HEK293 (cell line): Measurements from ENCODE around the gene CACNA2D1.

Experiments used
- CTCF ChIA-PET: fragments of 350-600 bp; formaldehyde crosslinking; extraction: SDS; loops from one replicate; lab custom pipeline; 2021; ENCODE audit warnings: antibody characterized with exemption; lab: Yijun Ruan, JAX
- POLR2A ChIA-PET: fragments of 300-600 bp; formaldehyde crosslinking; extraction: SDS; loops from one replicate; lab custom pipeline; 2020; ENCODE audit warnings: antibody characterized with exemption, inconsistent platforms; lab: Yijun Ruan, JAX
- H3K27ac ChIP-seq: fragments of 200-500 bp; sonication (Bioruptor generic); 2 replicates; pipeline ENCODE4 v1.5.1; 2014; ENCODE audit warnings: low read depth, low read length, control low read depth, inconsistent platforms; ENCODE audit errors: extremely low read depth
- H3K36me3 ChIP-seq, 2 experiments: fragments of 200-500 bp in 1 of 2; sonication (Bioruptor generic) in 1 of 2; 1 replicate in 1 of 2; 2 replicates in 1 of 2; pipeline ENCODE4 v1.5.1; 2014 to 2017; ENCODE audit warnings: inconsistent platforms in 2 of 2, low read length in 2 of 2; ENCODE audit not compliant: control insufficient read depth in 2 of 2, insufficient read depth in 1 of 2
- H3K4me1 ChIP-seq: fragments of 200-500 bp; sonication (Bioruptor generic); 2 replicates; pipeline ENCODE4 v1.5.1; 2014; ENCODE audit warnings: mild to moderate bottlenecking, low read length, inconsistent platforms; ENCODE audit not compliant: control insufficient read depth, insufficient read depth
- H3K4me3 ChIP-seq: 2 replicates; pipeline ENCODE4 v1.5.1; 2011; ENCODE audit warnings: low read depth, mild to moderate bottlenecking, control low read depth, low read length, moderate library complexity
- H3K9me3 ChIP-seq: fragments of 200-500 bp; sonication (Bioruptor generic); 2 replicates; pipeline ENCODE4 v1.5.1; 2014; ENCODE audit warnings: low read depth, low read length, inconsistent platforms; ENCODE audit not compliant: control insufficient read depth, insufficient read depth
- BCL11A ChIP-seq: fragments of 450-650 bp; formaldehyde crosslinking; IDR thresholded peaks from 2 replicates; pipeline ENCODE4 v1.5.1; 2016; ENCODE audit warnings: low read depth, missing biosample characterization, missing genetic modification characterization
- KLF16 ChIP-seq: fragments of 450-650 bp; formaldehyde crosslinking; IDR thresholded peaks from 2 replicates; pipeline ENCODE4 v1.5.1; 2017; ENCODE audit warnings: missing biosample characterization, missing genetic modification characterization
- REPIN1 ChIP-seq: fragments of 450-650 bp; formaldehyde crosslinking; IDR thresholded peaks from 2 replicates; pipeline ENCODE4 v1.5.1; 2017; ENCODE audit warnings: missing biosample characterization, missing genetic modification characterization, low read depth
- REST ChIP-seq: fragments of 450-650 bp; formaldehyde crosslinking; IDR thresholded peaks from 2 replicates; pipeline ENCODE4 v1.5.1; 2016; ENCODE audit warnings: missing biosample characterization, missing genetic modification characterization
- WT1 ChIP-seq: fragments of 450-650 bp; formaldehyde crosslinking; IDR thresholded peaks from 2 replicates; pipeline ENCODE4 v1.5.1; 2016; ENCODE audit warnings: missing biosample characterization, missing genetic modification characterization
- YY2 ChIP-seq: fragments of 450-650 bp; formaldehyde crosslinking; IDR thresholded peaks from 2 replicates; pipeline ENCODE4 v1.5.1; 2016; ENCODE audit warnings: missing biosample characterization, missing genetic modification characterization
- ZFP3 ChIP-seq: fragments of 450-650 bp; formaldehyde crosslinking; IDR thresholded peaks from 2 replicates; pipeline ENCODE4 v1.5.1; 2016; ENCODE audit warnings: low read depth, missing biosample characterization, missing genetic modification characterization
- ZNF112 ChIP-seq: fragments of 450-650 bp; formaldehyde crosslinking; IDR thresholded peaks from 2 replicates; pipeline ENCODE4 v1.5.0; 2017; ENCODE audit warnings: missing biosample characterization, missing genetic modification characterization
- ZNF148 ChIP-seq: fragments of 450-650 bp; formaldehyde crosslinking; IDR thresholded peaks from 2 replicates; pipeline ENCODE4 v1.5.0; 2017; ENCODE audit warnings: missing biosample characterization, missing genetic modification characterization, borderline replicate concordance
- ZNF292 ChIP-seq: fragments of 450-650 bp; formaldehyde crosslinking; IDR thresholded peaks from 2 replicates; pipeline ENCODE4 v1.5.1; 2016; ENCODE audit warnings: low read depth, missing biosample characterization, missing genetic modification characterization, borderline replicate concordance
- ZNF302 ChIP-seq: fragments of 450-650 bp; formaldehyde crosslinking; IDR thresholded peaks from 2 replicates; pipeline ENCODE4 v1.5.1; 2016; ENCODE audit warnings: missing biosample characterization, missing genetic modification characterization, low read depth
- ZNF391 ChIP-seq: fragments of 450-650 bp; formaldehyde crosslinking; IDR thresholded peaks from 2 replicates; pipeline ENCODE4 v1.5.1; 2016; ENCODE audit warnings: low read depth, missing biosample characterization, missing genetic modification characterization, borderline replicate concordance
- ZNF404 ChIP-seq: fragments of 450-650 bp; formaldehyde crosslinking; IDR thresholded peaks from 2 replicates; pipeline ENCODE4 v1.5.1; 2017; ENCODE audit warnings: missing biosample characterization, missing genetic modification characterization
- ZNF449 ChIP-seq: fragments of 450-650 bp; formaldehyde crosslinking; IDR thresholded peaks from 2 replicates; pipeline ENCODE4 v1.5.1; 2017; ENCODE audit warnings: missing biosample characterization, mild to moderate bottlenecking, missing genetic modification characterization, moderate library complexity
- ZNF558 ChIP-seq: fragments of 450-650 bp; formaldehyde crosslinking; IDR thresholded peaks from 2 replicates; pipeline ENCODE4 v1.5.1; 2016; ENCODE audit warnings: missing biosample characterization, missing genetic modification characterization
- ZNF580 ChIP-seq: fragments of 450-650 bp; formaldehyde crosslinking; IDR thresholded peaks from 2 replicates; pipeline ENCODE4 v1.5.1; 2016; ENCODE audit warnings: missing biosample characterization, missing genetic modification characterization
- ZNF626 ChIP-seq: fragments of 450-650 bp; sonication (Bioruptor Pico); formaldehyde crosslinking; IDR thresholded peaks from 2 replicates; pipeline ENCODE4 v1.5.1; 2018; ENCODE audit warnings: missing biosample characterization, missing genetic modification characterization, inconsistent platforms
- ZNF692 ChIP-seq: fragments of 450-650 bp; formaldehyde crosslinking; IDR thresholded peaks from 2 replicates; pipeline ENCODE4 v1.5.1; 2016; ENCODE audit warnings: missing biosample characterization, missing genetic modification characterization
- ZNF707 ChIP-seq: fragments of 450-650 bp; formaldehyde crosslinking; IDR thresholded peaks from 2 replicates; pipeline ENCODE4 v1.5.1; 2016; ENCODE audit warnings: missing biosample characterization, missing genetic modification characterization
- ZNF785 ChIP-seq: fragments of 450-650 bp; formaldehyde crosslinking; IDR thresholded peaks from 2 replicates; pipeline ENCODE4 v1.5.1; 2016; ENCODE audit warnings: missing biosample characterization, missing genetic modification characterization
- ZSCAN30 ChIP-seq: fragments of 450-650 bp; IDR thresholded peaks from 2 replicates; pipeline ENCODE4 v1.5.1; 2018; ENCODE audit warnings: missing biosample characterization, mild to moderate bottlenecking, missing genetic modification characterization, moderate library complexity
- ZSCAN5A ChIP-seq: fragments of 450-650 bp; formaldehyde crosslinking; IDR thresholded peaks from 2 replicates; pipeline ENCODE4 v1.5.1; 2016; ENCODE audit warnings: missing biosample characterization, missing genetic modification characterization

Gene CACNA2D1

GRCh38 chr7:82010416-82010815 is 433.2 kb downstream of the CACNA2D1 start (continued):
- TF ChIP-seq ZNF148 (tag by site-specific recombination) (no peak), REPIN1 (no peak), ZNF558 (tag by site-specific recombination) (no peak), WT1 (tag by site-specific recombination) (no peak), ZSCAN5A (tag by site-specific recombination) (no peak)

GRCh38 chr7:82007315-82007714 is 436.3 kb downstream of the CACNA2D1 start:
- TF ChIP-seq ZNF112 (no peak), ZSCAN30 (tag by site-specific recombination) (no peak), ZNF404 (tag by site-specific recombination) (no peak), YY2 (tag by site-specific recombination) (no peak)
- TF ChIP-seq, all 188 proteins: peak for 0
- POLR2A ChIA-PET = no interaction called here
- no peaks in the 10 kb centered on the region for H3K36me3 ChIP-seq
- no peaks in the 10 kb centered on the region for H3K9me3 ChIP-seq
- no peak overlapping the region for H3K4me3 ChIP-seq
- H3K4me1 ChIP-seq = no peaks in the 10 kb centered on the region
- CTCF ChIA-PET = interaction anchor here (1.0 to 1.4 kb wide), 3 partner anchors 10 to 722 kb away, joined by 3 to 5 read pairs (median 4); no protein-coding TSS in a partner anchor
- H3K27ac ChIP-seq = no peak overlapping the region

GRCh38 chr7:82005056-82005455 is 438.5 kb downstream of the CACNA2D1 start:
- Histone ChIP-seq H3K36me3 (no peaks in the 10 kb centered on the region), H3K27ac (no peak overlapping the region), H3K4me3 (no peak overlapping the region), H3K4me1 (no peaks in the 10 kb centered on the region), H3K9me3 (no peaks in the 10 kb centered on the region)
- ChIA-PET POLR2A (no interaction called here), CTCF (interaction anchor here (0.6 kb wide), 1 partner anchor 205 kb away, joined by 3 read pairs; no protein-coding TSS in a partner anchor)
- no peak for TF ChIP-seq BCL11A (tag by site-specific recombination)
- no peak for TF ChIP-seq ZNF292 (tag by site-specific recombination)
- TF ChIP-seq ZNF785 (tag by site-specific recombination) = no peak
- no peak for TF ChIP-seq ZNF707
- TF ChIP-seq KLF16 (tag by site-specific recombination) = no peak
- no peak for TF ChIP-seq ZNF302 (tag by site-specific recombination)
- no peak for TF ChIP-seq ZNF449 (tag by site-specific recombination)
- no peak for TF ChIP-seq ZFP3 (tag by site-specific recombination)
- TF ChIP-seq ZNF391 (tag by site-specific recombination) = no peak
- TF ChIP-seq ZNF404 (tag by site-specific recombination) = no peak
- no peak for TF ChIP-seq REST (tag by site-specific recombination)
- no peak for TF ChIP-seq ZNF692
- TF ChIP-seq ZNF580 (tag by site-specific recombination) = no peak
- TF ChIP-seq ZNF626 (tag by site-specific recombination) = no peak
